ENCODE measurements around the gene VAV2.

VAV2 gene, protein sequence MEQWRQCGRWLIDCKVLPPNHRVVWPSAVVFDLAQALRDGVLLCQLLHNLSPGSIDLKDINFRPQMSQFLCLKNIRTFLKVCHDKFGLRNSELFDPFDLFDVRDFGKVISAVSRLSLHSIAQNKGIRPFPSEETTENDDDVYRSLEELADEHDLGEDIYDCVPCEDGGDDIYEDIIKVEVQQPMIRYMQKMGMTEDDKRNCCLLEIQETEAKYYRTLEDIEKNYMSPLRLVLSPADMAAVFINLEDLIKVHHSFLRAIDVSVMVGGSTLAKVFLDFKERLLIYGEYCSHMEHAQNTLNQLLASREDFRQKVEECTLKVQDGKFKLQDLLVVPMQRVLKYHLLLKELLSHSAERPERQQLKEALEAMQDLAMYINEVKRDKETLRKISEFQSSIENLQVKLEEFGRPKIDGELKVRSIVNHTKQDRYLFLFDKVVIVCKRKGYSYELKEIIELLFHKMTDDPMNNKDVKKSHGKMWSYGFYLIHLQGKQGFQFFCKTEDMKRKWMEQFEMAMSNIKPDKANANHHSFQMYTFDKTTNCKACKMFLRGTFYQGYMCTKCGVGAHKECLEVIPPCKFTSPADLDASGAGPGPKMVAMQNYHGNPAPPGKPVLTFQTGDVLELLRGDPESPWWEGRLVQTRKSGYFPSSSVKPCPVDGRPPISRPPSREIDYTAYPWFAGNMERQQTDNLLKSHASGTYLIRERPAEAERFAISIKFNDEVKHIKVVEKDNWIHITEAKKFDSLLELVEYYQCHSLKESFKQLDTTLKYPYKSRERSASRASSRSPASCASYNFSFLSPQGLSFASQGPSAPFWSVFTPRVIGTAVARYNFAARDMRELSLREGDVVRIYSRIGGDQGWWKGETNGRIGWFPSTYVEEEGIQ

DNA sequence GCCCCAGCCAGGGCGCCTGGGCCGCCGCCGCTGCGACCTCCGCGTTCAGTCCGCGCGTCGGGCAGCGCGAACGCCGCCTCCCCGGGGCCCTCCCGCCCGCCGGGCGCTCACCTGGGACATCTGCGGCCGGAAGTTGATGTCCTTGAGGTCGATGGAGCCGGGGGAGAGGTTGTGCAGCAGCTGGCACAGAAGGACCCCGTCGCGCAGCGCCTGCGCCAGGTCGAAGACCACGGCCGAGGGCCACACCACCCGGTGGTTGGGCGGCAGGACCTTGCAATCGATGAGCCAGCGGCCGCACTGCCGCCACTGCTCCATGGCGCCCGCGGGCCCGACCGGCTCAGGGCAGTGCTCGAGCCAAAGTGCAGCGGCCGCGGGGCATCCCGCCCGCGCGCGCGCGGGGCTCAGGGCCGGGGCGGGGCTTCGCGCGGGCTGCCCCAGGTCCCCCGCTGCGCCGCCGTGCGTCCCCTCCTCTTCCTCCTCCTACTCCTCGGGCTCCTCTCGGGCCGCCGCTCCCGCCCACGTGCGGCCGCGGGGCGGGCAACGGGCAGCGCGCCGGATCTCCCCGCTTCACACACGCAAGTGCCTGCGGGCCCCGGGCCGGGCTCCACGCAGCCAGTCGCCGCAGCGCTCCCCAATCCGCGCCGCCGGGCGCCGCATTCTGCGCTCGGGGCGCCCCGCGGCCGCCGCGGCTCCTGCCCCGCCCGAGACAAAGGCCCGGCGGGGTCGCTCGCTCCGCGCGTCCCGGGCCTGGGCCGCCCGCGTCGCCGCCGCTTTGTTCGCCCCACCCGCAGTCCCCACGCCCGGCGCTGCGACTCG lies at the start of gene VAV2:
Gene VAV2 (minus strand): TSS at position 361 of the 816 bp plus-strand sequence. CDS start 46 bp downstream, at position 315.
- H3K36me3 Mint-ChIP-seq, result no peaks in the 10 kb centered on the region
- peak within 1 kb of the TSS; percentile 62 for H3K4me3 Mint-ChIP-seq
- H3K9me3 Mint-ChIP-seq, result no peaks in the 10 kb centered on the region
- ATAC-seq, result peak; percentile 62
- peak; percentile 46 to 80 for DNase-seq (ENCODE audit: low spot score in 2 of 2)
- no peak within 1 kb of the TSS for H3K27ac Mint-ChIP-seq
- H3K4me1 Mint-ChIP-seq, result no peaks in the 10 kb centered on the region

- Mint-ChIP-seq H3K9me3 (no peaks in the 10 kb centered on the region), H3K4me1 (no peaks in the 10 kb centered on the region), H3K4me3 (no peak overlapping the region), H3K27ac (no peak overlapping the region), H3K36me3 (peaks cover 44% of the 10 kb centered on the region)
- ATAC-seq, result no peak
- no peak for DNase-seq (ENCODE audit: low spot score in 2 of 2)
Measured at GRCh38 chr9:134041649-134041962, 49.5 kb upstream of the VAV2 start.

GRCh38 chr9:134040781-134041648 lies 48.9 kb upstream of the VAV2 start:
- no peaks in the 10 kb centered on the region for H3K9me3 Mint-ChIP-seq
- DNase-seq (ENCODE audit: low spot score in 2 of 2) (no peak), ATAC-seq (no peak)
- H3K4me3 Mint-ChIP-seq, result no peak overlapping the region
- H3K4me1 Mint-ChIP-seq, result no peaks in the 10 kb centered on the region
- H3K36me3 Mint-ChIP-seq, result peaks cover 44% of the 10 kb centered on the region
- H3K27ac Mint-ChIP-seq, result no peak overlapping the region

GRCh38 chr9:134040176-134040565 lies 48.0 kb upstream of the VAV2 start:
- no peak for DNase-seq (ENCODE audit: low spot score in 2 of 2)
- Mint-ChIP-seq H3K9me3 (no peaks in the 10 kb centered on the region), H3K4me3 (no peak overlapping the region), H3K4me1 (no peaks in the 10 kb centered on the region), H3K27ac (no peak overlapping the region), H3K36me3 (peaks cover 48% of the 10 kb centered on the region)
- ATAC-seq, result no peak

DNA sequence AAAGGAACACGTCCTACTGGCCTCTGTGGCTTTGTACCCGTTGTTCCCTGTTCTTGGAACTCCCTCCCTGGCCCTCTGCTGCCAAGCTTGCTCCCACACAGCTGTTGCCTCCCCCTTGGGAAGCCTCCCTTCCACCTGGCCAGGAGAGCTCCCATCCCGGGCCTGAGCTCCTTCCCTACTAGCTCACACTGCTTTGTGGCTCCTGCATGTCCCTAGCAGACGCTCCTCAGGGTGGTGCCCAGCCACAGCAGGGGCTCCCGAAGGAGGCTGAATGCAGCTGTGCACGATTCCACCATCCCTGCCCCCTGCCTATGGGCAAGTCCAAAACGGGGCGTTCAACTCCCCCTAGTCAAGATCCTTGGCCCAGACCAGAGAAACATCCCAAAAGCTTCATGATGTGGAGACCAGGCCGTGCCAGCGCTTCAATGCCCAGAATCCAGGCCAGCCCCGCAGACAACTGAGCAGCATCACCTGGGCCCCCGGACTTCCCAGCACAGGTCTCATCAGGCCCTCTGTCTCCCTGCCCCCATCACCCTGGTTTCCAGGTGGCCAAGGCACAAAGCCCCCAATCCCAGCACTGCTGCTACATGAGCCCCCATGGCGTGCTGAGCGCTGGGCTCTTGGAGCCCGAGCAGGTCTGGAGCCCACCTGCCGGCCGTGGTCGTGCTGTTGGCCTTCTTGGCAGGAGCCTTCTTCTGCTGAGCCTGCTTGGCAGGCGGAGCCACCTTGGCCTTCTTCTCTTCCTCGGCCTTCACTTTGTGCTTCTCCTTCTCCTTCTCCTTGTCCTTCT lies 47.5 kb upstream of the VAV2 start:
- no peak overlapping the region for H3K4me3 Mint-ChIP-seq
- H3K9me3 Mint-ChIP-seq, result no peaks in the 10 kb centered on the region
- DNase-seq (ENCODE audit: low spot score in 2 of 2) (no peak), ATAC-seq (peak; percentile 6)
- no peaks in the 10 kb centered on the region for H3K4me1 Mint-ChIP-seq
- H3K36me3 Mint-ChIP-seq, result peaks cover 54% of the 10 kb centered on the region
- H3K27ac Mint-ChIP-seq, result peak overlapping the region; percentile 16

GRCh38 chr9:134037641-134038040 lies 45.5 kb upstream of the VAV2 start:
- no peak for DNase-seq (ENCODE audit: low spot score in 2 of 2)
- Mint-ChIP-seq H3K27ac (no peak overlapping the region), H3K36me3 (peaks cover 66% of the 10 kb centered on the region), H3K4me1 (no peaks in the 10 kb centered on the region), H3K9me3 (no peaks in the 10 kb centered on the region), H3K4me3 (no peak overlapping the region)
- ATAC-seq, result no peak

DNA sequence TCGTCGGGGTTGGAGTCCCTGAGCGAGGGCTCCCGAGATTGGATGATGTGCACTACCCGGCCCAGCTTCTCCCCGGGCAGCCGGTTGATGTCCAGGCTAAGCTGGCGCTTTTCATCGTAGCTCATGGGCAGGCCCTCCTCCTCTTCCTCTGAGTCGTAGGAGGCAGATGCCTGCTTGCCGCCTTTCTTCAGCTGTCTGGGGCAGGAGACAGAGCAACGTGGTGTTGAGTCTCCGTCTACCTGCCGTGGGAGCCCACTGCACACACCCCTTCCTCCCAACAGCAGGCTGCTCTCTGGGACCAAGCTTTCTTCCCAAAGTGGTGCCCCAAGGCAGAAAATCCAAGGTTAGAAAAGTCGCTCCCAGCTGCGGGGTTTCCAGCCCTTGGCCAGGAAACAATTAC lies 44.0 kb upstream of the VAV2 start:
- peaks cover 77% of the 10 kb centered on the region for H3K36me3 Mint-ChIP-seq
- DNase-seq (ENCODE audit: low spot score in 2 of 2) (no peak), ATAC-seq (no peak)
- no peaks in the 10 kb centered on the region for H3K4me1 Mint-ChIP-seq
- H3K27ac Mint-ChIP-seq, result no peak overlapping the region
- H3K4me3 Mint-ChIP-seq, result no peak overlapping the region
- H3K9me3 Mint-ChIP-seq, result no peaks in the 10 kb centered on the region

DNA sequence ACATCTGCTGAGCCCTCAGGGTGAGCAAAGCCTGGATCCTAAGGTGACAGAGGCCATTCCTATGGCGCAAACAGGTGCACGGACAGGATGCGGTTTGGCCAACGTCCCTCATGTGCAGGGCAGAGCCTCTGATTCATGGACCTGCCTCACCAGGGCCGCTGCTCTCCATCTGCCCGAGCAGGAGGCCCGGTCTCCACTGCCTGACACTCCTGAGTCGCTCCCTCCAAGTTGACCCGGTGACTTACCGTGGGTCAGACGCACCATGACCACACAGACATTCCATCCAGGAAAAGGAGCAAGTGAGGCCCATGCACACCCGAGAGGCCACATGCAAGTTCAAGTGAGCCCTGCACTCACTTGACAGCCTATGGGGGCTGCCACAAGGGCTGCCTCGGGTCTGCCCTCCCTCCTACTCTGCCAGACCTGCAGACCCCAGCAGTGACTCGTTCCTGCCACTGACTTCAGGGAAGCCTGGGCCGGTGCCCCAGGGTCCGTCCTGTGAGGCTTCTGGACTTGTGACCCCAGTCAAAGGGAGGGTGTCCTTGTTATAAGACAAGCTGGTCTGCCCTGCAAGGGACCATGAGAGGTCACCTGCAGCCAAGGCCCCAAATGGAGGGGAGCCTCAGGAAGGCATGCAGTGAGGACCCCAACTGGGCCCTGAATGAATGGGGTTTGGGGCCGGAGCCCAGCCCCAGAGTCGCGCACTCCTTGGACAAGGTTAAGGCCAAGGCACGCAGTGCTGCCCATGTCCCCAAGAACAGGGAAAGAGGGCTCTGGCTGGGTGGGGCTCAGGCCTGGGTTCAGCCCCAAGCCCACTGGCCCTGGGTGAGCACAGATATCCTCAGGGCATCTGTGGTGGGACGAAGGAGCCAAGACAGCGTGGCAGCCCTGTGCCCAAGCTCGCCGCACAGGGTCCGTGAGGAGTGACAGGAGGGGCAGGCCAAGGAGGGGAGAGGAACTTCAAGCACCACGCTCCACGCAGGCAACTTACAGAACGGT lies 43.2 kb upstream of the VAV2 start:
- H3K4me1 Mint-ChIP-seq, result no peaks in the 10 kb centered on the region

GRCh38 chr9:134034215-134035040 lies 42.3 kb upstream of the VAV2 start:
- Mint-ChIP-seq H3K36me3 (peaks cover 65% of the 10 kb centered on the region), H3K9me3 (no peaks in the 10 kb centered on the region)

More for the DNA sequence above, 43.2 kb upstream of the VAV2 start:
- DNase-seq (ENCODE audit: low spot score in 2 of 2), result no peak
- no peak overlapping the region for H3K27ac Mint-ChIP-seq
- H3K36me3 Mint-ChIP-seq, result peaks cover 74% of the 10 kb centered on the region
- no peak for ATAC-seq
- no peak overlapping the region for H3K4me3 Mint-ChIP-seq
- H3K9me3 Mint-ChIP-seq, result no peaks in the 10 kb centered on the region

GRCh38 chr9:134033516-134034214 lies 41.5 kb upstream of the VAV2 start:
- H3K4me1 Mint-ChIP-seq, result no peaks in the 10 kb centered on the region
- no peak for DNase-seq (ENCODE audit: low spot score in 2 of 2)
- no peaks in the 10 kb centered on the region for H3K9me3 Mint-ChIP-seq
- no peak overlapping the region for H3K27ac Mint-ChIP-seq
- no peak overlapping the region for H3K4me3 Mint-ChIP-seq
- peaks cover 57% of the 10 kb centered on the region for H3K36me3 Mint-ChIP-seq
- no peak for ATAC-seq

More at GRCh38 chr9:134034215-134035040, 42.3 kb upstream of the VAV2 start:
- no peak for ATAC-seq
- no peak overlapping the region for H3K27ac Mint-ChIP-seq
- no peak for DNase-seq (ENCODE audit: low spot score in 2 of 2)
- no peak overlapping the region for H3K4me3 Mint-ChIP-seq
- H3K4me1 Mint-ChIP-seq, result no peaks in the 10 kb centered on the region

GRCh38 chr9:134032456-134033222 lies 40.5 kb upstream of the VAV2 start:
- ATAC-seq, result no peak
- Mint-ChIP-seq H3K36me3 (peaks cover 56% of the 10 kb centered on the region), H3K4me3 (no peak overlapping the region), H3K4me1 (no peaks in the 10 kb centered on the region), H3K9me3 (no peaks in the 10 kb centered on the region), H3K27ac (no peak overlapping the region)
- DNase-seq (ENCODE audit: low spot score in 2 of 2), result no peak
